GM21367 (cell line): Measurements from ENCODE around the gene OR10A4.
"Not testable (repeated sequence)": the region's sequence is repeated elsewhere in the genome, so short reads cannot be mapped to it uniquely, and the experiment has no call there.

Source experiments
- ATAC-seq: cut with Tn5 transposase; IDR thresholded peaks from one replicate; pipeline ENCODE4 v1.9.1; 2021; ENCODE audit not compliant: unreplicated experiment

Gene OR10A4

DNA sequence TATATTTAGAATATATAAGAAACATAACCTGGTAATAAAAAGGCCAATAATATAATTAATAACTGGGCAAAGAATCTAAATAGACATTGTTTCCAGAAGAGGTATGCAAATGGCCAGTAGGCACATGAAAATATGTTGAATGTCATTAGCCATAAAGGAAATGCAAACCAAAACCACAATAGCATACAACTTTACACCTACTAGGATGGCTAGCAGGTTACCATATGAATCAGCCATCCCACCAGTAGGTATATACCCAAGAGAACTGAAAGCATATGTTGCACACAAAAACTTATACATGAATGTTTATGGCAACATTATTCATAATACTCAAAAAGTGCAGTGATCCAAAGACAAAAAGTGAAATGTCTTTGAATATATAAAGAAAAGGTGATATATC lies 18.6 kb downstream of the OR10A4 start:
- ATAC-seq, result peak; percentile 92

DNA sequence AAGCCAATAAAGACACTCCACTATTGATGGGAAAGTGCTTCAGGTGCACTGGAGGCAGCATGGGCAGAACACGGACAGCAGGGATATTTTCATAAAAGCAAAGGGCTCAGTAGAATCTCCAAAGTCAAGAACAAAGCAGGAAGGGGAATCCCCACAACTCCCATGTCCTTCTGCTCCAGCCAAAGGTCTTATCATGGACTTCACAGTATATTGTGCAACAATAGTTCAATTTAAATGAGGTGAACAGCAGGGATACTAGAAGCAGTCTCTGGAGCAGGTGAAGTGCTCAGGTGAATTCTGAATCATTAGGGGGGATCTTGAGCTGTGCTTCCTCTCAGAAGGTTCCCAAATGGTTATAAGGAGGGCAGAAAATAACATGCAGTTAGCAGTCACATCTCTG lies 22.5 kb downstream of the OR10A4 start:
- no peak for ATAC-seq

DNA sequence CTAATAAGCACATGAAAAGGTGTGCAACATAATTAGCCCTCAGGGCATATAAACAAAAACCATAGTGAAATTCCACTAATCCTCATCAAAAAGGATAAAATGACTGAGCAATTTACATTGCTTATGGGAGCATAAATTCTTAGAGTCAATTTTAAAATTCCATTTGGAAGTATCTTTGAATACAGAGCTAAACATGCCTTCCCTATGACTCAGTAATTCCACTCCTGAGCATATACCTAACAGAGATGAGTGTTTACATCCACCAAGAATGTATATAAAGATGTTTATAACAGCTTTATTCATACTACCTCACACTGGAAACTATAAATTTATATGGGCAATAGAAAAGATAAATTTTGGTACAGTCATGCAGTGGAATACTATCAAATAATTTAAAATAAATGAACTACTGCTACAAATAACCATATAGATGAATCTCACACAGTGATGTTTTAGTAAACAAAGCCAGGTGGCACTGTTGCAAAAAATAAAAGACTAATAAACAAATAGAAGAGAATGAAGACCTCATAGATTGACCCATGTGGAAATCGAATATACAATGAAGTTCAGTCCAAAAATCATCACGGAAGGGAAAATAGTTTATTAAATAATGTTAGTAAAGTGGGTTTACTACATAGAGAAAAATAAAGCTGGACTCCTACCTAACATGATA lies 24.0 kb downstream of the OR10A4 start:
- no peak for ATAC-seq

DNA sequence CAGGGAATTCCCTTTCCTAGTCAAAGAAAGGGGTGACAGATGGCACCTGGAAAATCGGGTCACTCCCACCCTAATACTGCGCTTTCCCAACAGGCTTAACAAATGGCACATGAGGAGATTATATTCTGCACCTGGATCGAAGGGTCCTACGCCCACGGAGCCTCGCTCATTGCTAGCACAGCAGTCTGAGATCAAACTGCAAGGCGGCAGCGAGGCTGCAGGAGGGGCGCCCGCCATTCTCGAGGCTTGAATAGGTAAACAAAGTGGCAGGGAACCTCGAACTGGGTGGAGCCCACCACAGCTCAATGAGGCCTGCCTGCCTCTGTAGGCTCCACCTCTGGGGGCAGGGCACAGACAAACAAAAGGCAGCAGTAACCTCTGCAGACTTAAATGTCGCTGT lies 28.4 kb downstream of the OR10A4 start:
- ATAC-seq, result not testable (repeated sequence)

DNA sequence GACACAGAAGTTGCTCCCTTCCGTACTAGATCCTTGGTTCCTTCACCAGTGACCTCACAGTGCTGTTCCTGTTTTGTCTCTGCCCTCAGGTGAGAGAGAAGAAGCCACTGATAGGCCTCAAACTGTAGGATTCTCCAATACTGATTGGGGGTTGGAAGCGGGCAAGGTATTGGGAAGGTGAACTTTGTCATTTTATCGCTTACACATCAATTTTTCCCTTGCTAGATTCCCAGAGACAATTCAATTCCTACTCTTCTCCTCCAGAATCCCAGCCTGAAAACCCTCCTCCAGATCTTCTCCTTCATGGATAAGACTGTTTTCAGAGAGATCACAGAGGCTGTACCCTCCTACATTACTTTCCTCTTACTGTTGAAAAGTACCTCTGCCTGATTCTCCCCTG lies 35.0 kb downstream of the OR10A4 start:
- ATAC-seq, result no peak

DNA sequence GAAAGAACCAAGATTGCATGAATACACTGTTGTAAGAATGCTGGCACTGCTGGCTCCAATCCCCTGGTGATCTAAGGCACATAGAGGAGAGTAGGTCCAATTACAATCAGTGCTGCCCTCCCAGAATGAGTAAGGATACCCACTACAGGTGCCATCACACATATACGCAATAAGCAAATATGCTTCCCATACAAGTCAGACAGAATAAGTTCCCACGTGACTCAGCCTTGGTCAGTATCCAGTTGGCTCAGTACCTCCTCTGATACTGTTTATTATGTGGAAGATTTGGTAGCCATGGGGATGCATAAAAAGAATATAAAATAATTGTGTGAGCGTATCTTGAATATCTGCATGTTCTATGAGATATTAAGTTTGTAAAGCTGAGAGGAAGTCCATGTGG lies 35.5 kb downstream of the OR10A4 start:
- ATAC-seq, result no peak

DNA sequence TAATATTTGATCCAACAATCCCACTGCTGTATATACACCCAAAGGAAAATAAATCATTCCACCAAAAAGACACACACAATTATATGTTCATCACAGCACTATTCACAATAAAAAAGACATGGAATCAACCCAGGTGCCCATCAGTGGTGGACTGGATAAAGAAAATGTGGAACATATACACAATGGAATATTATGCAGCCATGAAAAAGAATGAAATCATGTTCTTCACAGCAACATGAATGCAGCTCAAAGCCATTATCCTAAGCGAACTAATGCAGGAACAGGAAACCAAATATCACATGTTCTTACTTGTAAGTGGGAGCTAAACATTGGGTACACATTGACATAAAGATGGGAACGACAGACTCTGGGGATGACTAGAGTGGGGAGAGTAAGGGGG lies 43.3 kb downstream of the OR10A4 start:
- ATAC-seq, result no peak

DNA sequence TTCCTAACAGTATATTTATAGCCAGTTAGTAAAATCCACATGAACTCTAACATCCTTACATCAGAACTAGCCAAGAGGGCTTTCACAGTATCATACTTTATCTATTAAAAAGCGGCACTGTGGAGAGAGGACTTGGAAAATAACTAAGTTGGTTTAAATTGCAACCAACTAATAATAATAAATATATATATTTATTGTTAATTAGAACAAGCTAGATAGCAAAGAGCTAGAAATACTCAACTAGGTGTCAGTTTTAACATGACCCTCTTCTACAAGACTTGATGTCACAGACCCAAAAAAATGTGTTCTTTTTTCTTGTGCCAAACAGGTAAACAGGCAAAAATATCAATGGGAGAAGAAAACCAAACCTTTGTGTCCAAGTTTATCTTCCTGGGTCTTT lies 44.3 kb downstream of the OR10A4 start, which contains the start of gene OR2D3:
OR2D3 (plus strand) TSS at position 301 of the 400 bp plus-strand sequence; CDS start at position 301, 0 bp downstream.
- ATAC-seq, result no peak

DNA sequence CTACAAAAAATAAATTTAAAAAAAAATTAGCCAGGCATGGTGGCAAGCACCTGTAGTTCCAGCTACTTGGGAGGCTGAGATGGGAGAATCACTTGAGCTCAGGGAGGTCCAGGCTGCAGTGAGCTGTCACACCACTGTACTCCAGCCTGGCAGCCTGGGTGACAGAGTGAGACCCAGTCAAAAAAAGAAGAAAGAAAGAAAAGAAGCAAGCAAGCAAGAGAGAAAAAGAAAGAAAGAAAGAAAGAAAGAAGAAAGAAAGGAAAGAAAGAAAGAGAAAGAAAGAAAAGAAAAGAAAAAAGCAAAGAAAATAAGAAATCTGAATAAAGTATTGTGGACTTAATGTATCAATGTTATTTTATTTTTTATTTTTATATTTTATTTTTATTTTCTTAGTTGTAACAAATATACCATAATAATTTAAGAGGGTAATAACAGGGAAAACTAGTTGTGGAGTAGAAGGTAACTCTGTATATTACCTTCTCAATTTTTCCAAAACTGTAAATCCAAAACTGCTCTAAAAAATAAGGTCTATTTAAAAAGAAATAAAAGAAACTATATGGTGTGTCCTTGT lies 48.7 kb downstream of the OR10A4 start:
- ATAC-seq, result no peak

DNA sequence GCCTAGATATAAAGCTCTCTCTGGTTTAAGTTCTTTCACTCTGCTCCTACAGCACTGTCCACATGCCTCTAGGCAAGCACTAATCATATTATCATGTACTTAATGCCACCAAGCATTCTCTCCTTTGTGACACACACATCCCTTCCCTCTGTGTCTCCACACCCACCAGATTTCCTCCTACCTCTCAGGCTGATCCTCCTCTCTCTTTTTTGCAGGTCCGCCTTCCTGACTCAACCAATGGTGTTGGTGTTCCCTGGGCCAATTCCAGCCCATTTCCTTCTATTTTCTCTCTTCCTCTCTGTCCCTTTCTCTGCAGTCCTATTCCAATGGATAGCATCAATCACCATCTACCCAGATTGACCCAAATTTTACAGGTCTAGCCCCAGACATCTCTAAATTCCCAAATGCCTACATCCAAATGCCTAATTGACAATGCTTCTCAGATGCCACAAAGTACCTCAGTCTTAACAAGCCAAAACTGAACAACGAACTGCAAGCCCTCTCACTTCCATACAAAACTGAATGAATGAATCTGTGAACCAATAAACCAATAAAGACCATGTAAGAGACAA lies 49.3 kb downstream of the OR10A4 start:
- ATAC-seq, result peak; percentile 6

DNA sequence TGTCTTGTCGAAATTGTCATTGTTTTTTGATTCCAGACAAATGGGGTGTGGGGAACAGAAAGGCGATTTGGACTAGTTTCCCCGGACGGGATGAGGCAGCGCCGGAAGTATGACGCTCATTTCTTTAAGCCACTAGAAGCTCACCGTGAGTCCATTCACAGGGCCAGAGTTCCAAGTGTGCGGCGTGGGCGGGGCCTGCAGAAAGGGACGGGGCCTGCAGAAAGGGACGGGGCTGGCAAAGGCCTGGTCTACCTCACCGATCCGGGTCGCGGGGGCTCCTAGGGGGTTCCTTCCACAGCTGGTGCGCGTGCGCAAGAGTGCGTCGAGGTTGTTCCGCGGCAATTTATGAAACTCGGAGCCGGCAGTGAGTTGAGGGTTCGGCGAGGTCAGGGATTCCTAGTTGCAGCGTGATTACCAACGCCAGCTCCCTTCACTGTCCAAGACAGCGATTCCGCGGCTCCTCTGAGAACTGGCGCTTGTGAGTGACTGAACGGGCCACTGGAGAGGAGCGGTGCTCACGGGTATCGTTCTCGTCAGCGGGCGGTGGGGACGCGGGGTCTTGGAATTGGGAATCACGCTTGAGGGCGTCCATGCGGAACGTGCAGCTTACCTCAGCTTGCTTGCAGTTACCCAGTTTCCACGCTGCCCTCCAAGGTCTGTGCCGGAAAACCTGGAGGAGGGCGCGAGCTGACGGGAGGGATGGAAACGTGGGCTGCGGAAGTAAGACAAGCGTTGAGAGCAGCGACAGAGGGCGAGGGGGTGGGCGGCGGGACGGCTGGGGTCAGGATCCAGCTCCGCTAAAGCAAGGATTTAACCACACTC lies 50.0 kb downstream of the OR10A4 start, which contains the start of gene ZNF215:
ZNF215 (plus strand) TSS at position 219 of the 822 bp plus-strand sequence. CDS start 5,847 bp downstream, outside the sequence.
- peak; percentile 75 for ATAC-seq

DNA sequence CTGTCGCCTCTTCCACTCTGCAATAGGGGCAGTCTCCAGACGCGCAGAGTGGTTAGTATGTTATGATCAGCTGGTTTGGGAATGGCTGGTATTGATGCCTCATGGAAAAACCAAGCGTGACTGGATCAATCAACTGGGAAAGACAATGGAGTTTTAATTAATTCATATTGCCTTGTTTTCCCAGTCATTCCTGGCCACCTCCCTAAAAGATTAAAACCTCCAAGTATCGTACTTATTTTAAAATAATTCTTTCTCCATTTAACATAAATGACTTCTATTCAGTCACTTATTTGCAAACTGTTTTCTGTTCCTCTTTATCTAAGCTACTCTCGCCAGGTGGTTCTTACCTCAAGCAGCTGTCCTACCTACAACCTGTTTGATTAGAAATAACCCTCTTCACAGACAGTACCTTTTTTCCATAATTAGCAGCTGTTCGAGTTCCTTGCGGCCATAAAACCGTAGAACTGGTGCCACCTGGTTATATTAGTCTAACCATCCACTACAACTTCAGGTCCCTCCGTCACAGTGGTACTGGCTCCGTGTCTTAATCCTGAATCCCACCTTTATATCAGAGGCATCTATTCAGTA lies 50.7 kb downstream of the OR10A4 start:
- ATAC-seq, result peak; percentile 52
